ENCODE measurements around the gene SLC35G3.

DNA sequence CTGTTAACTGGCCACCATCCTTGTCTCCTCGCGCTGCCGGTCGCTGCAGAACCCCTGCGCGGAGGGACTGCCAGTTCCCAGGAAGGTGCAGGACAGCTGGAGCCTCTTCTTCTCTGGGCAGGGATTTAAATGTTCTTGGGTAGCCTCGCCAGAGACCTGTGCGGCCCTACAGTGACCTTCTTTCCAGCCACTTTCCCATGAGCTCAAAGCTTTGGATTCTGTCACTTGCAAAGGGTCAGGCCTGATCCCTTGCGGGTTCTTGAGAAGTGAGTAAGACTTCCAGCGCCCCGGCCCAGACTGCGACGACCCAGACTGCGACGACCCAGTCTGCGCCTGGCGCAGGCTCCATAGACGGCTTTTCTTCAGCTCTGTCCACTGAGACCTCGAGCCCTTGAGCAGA lies 47.3 kb upstream of the SLC35G3 start:
- TF ChIP-seq HOXA7 (CRISPR knock-in tag; IDR thresholded peaks at IDR 0.05) (no peak), RAD21 (conservative IDR thresholded peaks at IDR 0.05 in 1 of 2, IDR thresholded peaks at IDR 0.05 in 1 of 2) (no peak), CBX8 (IDR thresholded peaks at IDR 0.05) (no peak), REST (IDR thresholded peaks at IDR 0.05) (no peak), EP300 (IDR thresholded peaks at IDR 0.05) (no peak), CHD4 (IDR thresholded peaks at IDR 0.05; ENCODE audit: borderline replicate concordance) (no peak), POLR2A (IDR thresholded peaks at IDR 0.05; ENCODE audit: low read length) (no peak), NPAS2 (CRISPR knock-in tag; IDR thresholded peaks at IDR 0.05; ENCODE audit: borderline replicate concordance) (no peak), CEBPB (IDR thresholded peaks at IDR 0.05) (no peak), JUN (IDR thresholded peaks at IDR 0.05) (no peak), MYC (IDR thresholded peaks at IDR 0.05; ENCODE audit: borderline replicate concordance, low read length) (no peak)
- TF ChIP-seq, protein P1, sequence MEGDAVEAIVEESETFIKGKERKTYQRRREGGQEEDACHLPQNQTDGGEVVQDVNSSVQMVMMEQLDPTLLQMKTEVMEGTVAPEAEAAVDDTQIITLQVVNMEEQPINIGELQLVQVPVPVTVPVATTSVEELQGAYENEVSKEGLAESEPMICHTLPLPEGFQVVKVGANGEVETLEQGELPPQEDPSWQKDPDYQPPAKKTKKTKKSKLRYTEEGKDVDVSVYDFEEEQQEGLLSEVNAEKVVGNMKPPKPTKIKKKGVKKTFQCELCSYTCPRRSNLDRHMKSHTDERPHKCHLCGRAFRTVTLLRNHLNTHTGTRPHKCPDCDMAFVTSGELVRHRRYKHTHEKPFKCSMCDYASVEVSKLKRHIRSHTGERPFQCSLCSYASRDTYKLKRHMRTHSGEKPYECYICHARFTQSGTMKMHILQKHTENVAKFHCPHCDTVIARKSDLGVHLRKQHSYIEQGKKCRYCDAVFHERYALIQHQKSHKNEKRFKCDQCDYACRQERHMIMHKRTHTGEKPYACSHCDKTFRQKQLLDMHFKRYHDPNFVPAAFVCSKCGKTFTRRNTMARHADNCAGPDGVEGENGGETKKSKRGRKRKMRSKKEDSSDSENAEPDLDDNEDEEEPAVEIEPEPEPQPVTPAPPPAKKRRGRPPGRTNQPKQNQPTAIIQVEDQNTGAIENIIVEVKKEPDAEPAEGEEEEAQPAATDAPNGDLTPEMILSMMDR (IDR thresholded peaks at IDR 0.05), result no peak
- TF ChIP-seq, protein P2, sequence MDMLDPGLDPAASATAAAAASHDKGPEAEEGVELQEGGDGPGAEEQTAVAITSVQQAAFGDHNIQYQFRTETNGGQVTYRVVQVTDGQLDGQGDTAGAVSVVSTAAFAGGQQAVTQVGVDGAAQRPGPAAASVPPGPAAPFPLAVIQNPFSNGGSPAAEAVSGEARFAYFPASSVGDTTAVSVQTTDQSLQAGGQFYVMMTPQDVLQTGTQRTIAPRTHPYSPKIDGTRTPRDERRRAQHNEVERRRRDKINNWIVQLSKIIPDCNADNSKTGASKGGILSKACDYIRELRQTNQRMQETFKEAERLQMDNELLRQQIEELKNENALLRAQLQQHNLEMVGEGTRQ (IDR thresholded peaks at IDR 0.05), result no peak
- TF ChIP-seq, protein P3, sequence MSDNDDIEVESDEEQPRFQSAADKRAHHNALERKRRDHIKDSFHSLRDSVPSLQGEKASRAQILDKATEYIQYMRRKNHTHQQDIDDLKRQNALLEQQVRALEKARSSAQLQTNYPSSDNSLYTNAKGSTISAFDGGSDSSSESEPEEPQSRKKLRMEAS (IDR thresholded peaks at IDR 0.05), result no peak
